Astrocyte (in vitro differentiated cells and primary cell): ENCODE data around the gene HTT-AS. TPM values are rescaled to one million over a fixed set of nuclear protein-coding genes. Genes with fewer than 3 reads are reported as not detected.

Experiments
- DNase-seq: peaks from one replicate; pipeline ENCODE4 v3.0.0-alpha.2; 2010; ENCODE audit warnings: low read depth
- FAIRE-seq: peaks from 2 replicates; lab custom pipeline; 2011; peaks lifted over from hg19 to GRCh38; lab: Jason Lieb, UNC
- H2AFZ ChIP-seq: 2 replicates; pipeline ENCODE4 v1.6.0; 2012; ENCODE audit warnings: low read depth, low read length, inconsistent platforms
- H3K27ac ChIP-seq: 2 replicates; pipeline ENCODE4 v1.5.1; 2011; ENCODE audit warnings: low read depth, low read length, inconsistent platforms
- H3K27me3 ChIP-seq: 2 replicates; pipeline ENCODE4 v1.6.0; 2011; ENCODE audit warnings: low read length, inconsistent platforms; ENCODE audit not compliant: insufficient read depth
- H3K36me3 ChIP-seq: 2 replicates; pipeline ENCODE4 v1.5.1; 2011; ENCODE audit warnings: low read length, inconsistent platforms; ENCODE audit not compliant: insufficient read depth
- H3K4me1 ChIP-seq: 2 replicates; pipeline ENCODE4 v1.5.1; 2011; ENCODE audit warnings: low read length, inconsistent platforms; ENCODE audit not compliant: insufficient read depth
- H3K4me2 ChIP-seq: 2 replicates; pipeline ENCODE4 v1.6.0; 2012; ENCODE audit warnings: low read length, inconsistent platforms
- H3K4me3 ChIP-seq: 2 replicates; pipeline ENCODE4 v1.5.1; 2011; ENCODE audit warnings: low read depth, mild to moderate bottlenecking, low read length, inconsistent platforms; ENCODE audit not compliant: insufficient read depth
- H3K79me2 ChIP-seq: 2 replicates; pipeline ENCODE4 v1.6.0; 2012; ENCODE audit warnings: mild to moderate bottlenecking, low read length, inconsistent platforms; ENCODE audit not compliant: insufficient read depth
- H3K9ac ChIP-seq: 2 replicates; pipeline ENCODE4 v1.6.0; 2012; ENCODE audit warnings: mild to moderate bottlenecking, low read length, inconsistent platforms
- H3K9me3 ChIP-seq: 2 replicates; pipeline ENCODE4 v1.5.1; 2012; ENCODE audit warnings: low read depth, mild to moderate bottlenecking, low read length, inconsistent platforms; ENCODE audit not compliant: insufficient read depth
- H4K20me1 ChIP-seq: 2 replicates; pipeline ENCODE4 v1.6.0; 2012; ENCODE audit warnings: low read length, inconsistent platforms; ENCODE audit not compliant: insufficient read depth
- H3K27ac Mint-ChIP-seq: one replicate; pipeline ENCODE4 v1.8.0; 2021; ENCODE audit warnings: mild to moderate bottlenecking, mixed read lengths; ENCODE audit not compliant: unreplicated experiment
- H3K27me3 Mint-ChIP-seq: one replicate; pipeline ENCODE4 v1.8.0; 2021; ENCODE audit warnings: low read depth, mixed read lengths; ENCODE audit not compliant: unreplicated experiment
- H3K36me3 Mint-ChIP-seq: one replicate; pipeline ENCODE4 v1.8.0; 2021; ENCODE audit warnings: low read depth, mixed read lengths; ENCODE audit not compliant: unreplicated experiment
- H3K4me1 Mint-ChIP-seq: one replicate; pipeline ENCODE4 v1.8.0; 2021; ENCODE audit warnings: low read depth, mixed read lengths; ENCODE audit not compliant: unreplicated experiment
- H3K4me3 Mint-ChIP-seq: one replicate; pipeline ENCODE4 v1.8.0; 2021; ENCODE audit warnings: mild to moderate bottlenecking, moderate library complexity, mixed read lengths; ENCODE audit not compliant: unreplicated experiment
- H3K9me3 Mint-ChIP-seq: one replicate; pipeline ENCODE4 v1.8.0; 2021; ENCODE audit warnings: mild to moderate bottlenecking, mixed read lengths; ENCODE audit not compliant: unreplicated experiment
- CTCF ChIP-seq: IDR thresholded peaks from 2 replicates; pipeline ENCODE4 v1.5.1; 2011; ENCODE audit warnings: low read depth, mild to moderate bottlenecking, inconsistent platforms, low read length, moderate library complexity; ENCODE audit not compliant: insufficient read depth
- EZH2 ChIP-seq: IDR thresholded peaks from 2 replicates; pipeline ENCODE4 v1.6.1; 2012; ENCODE audit warnings: mild to moderate bottlenecking, low read length, inconsistent platforms; ENCODE audit not compliant: insufficient read depth
- total RNA-seq: library from RNA; stranded (reverse); gene quantifications from 2 replicates; pipeline ENCODE4 v1.2.1, GENCODE V29; 2021

The HTT-AS gene
- total RNA-seq, 1 donor from 2014 or later = not detected

GRCh38 chr4:3041192-3042142 lies 32.9 kb downstream of the HTT-AS start:
- no peaks in the 10 kb centered on the region for H3K27me3 ChIP-seq
- peak overlapping the region; percentile 78 for H3K4me2 ChIP-seq
- Mint-ChIP-seq H3K36me3 (peaks cover 2% of the 10 kb centered on the region), H3K4me3 (no peak overlapping the region), H3K27me3 (peaks cover 30% of the 10 kb centered on the region), H3K9me3 (no peaks in the 10 kb centered on the region), H3K4me1 (no peaks in the 10 kb centered on the region), H3K27ac (no peak overlapping the region)
- H3K4me1 ChIP-seq = peaks cover 9% of the 10 kb centered on the region
- peak overlapping the region; percentile 85 for H2AFZ ChIP-seq
- no peaks in the 10 kb centered on the region for H3K9me3 ChIP-seq
- no peaks in the 10 kb centered on the region for H3K36me3 ChIP-seq
- DNase-seq (peak; percentile 35), FAIRE-seq (no peak)
- TF ChIP-seq EZH2 (no peak), CTCF (no peak)
- peak overlapping the region; percentile 27 for H3K9ac ChIP-seq
- no peak overlapping the region for H3K27ac ChIP-seq
- H3K4me3 ChIP-seq = peak overlapping the region; percentile 43
- no peaks in the 10 kb centered on the region for H4K20me1 ChIP-seq
- H3K79me2 ChIP-seq = no peaks in the 10 kb centered on the region

- H3K27me3 ChIP-seq = no peaks in the 10 kb centered on the region
- Mint-ChIP-seq H3K27ac (no peak overlapping the region), H3K9me3 (no peaks in the 10 kb centered on the region), H3K36me3 (peaks cover 2% of the 10 kb centered on the region), H3K4me1 (no peaks in the 10 kb centered on the region), H3K27me3 (peaks cover 36% of the 10 kb centered on the region), H3K4me3 (no peak overlapping the region)
- H3K4me3 ChIP-seq = no peak overlapping the region
- FAIRE-seq (no peak), DNase-seq (no peak)
- no peak overlapping the region for H2AFZ ChIP-seq
- H3K36me3 ChIP-seq = no peaks in the 10 kb centered on the region
- H3K4me2 ChIP-seq = peak overlapping the region; percentile 78
- H3K9ac ChIP-seq = no peak overlapping the region
- no peaks in the 10 kb centered on the region for H3K9me3 ChIP-seq
- no peaks in the 10 kb centered on the region for H4K20me1 ChIP-seq
- H3K4me1 ChIP-seq = peaks cover 9% of the 10 kb centered on the region
- H3K27ac ChIP-seq = no peak overlapping the region
- no peaks in the 10 kb centered on the region for H3K79me2 ChIP-seq
- TF ChIP-seq EZH2 (no peak), CTCF (no peak)
Observed at GRCh38 chr4:3040452-3041191, 33.7 kb downstream of the HTT-AS start.
